ENCODE measurements around the gene HMGB1.

DNA sequence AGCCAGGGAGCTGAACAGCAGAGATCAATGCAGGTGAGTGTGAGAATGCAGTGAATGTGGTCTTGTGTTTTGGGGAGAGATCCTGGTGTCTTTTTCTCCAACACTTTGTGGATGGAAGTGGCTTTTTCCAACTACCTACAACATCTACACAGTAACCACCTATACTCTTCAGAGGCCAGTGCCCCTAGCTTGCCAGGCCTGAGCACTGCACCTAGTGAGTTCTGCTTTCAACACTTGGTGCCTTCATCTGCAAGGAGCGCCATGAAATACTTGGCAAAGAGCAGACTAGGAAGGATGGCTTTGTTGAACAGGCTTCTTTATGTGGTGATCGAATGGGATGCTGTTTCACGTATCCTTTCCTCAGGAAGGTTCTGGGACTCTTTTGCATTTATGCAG is 21.3 kb upstream of the HMGB1 start:
- TF ChIP-seq, protein P1, sequence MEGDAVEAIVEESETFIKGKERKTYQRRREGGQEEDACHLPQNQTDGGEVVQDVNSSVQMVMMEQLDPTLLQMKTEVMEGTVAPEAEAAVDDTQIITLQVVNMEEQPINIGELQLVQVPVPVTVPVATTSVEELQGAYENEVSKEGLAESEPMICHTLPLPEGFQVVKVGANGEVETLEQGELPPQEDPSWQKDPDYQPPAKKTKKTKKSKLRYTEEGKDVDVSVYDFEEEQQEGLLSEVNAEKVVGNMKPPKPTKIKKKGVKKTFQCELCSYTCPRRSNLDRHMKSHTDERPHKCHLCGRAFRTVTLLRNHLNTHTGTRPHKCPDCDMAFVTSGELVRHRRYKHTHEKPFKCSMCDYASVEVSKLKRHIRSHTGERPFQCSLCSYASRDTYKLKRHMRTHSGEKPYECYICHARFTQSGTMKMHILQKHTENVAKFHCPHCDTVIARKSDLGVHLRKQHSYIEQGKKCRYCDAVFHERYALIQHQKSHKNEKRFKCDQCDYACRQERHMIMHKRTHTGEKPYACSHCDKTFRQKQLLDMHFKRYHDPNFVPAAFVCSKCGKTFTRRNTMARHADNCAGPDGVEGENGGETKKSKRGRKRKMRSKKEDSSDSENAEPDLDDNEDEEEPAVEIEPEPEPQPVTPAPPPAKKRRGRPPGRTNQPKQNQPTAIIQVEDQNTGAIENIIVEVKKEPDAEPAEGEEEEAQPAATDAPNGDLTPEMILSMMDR (IDR thresholded peaks at IDR 0.05; ENCODE audit: extremely low read depth in 1 of 2, insufficient read depth in 1 of 2, low read depth in 1 of 2, low read length in 2 of 2), result no peak
- TF ChIP-seq POLR2A (IDR thresholded peaks at IDR 0.05; ENCODE audit: low read depth, low read length) (no peak), EZH2 (IDR thresholded peaks at IDR 0.05; ENCODE audit: borderline replicate concordance, low read depth, low read length, severe bottlenecking) (no peak), POLR2AphosphoS5 (IDR thresholded peaks at IDR 0.05; ENCODE audit: insufficient read depth, low read depth, low read length) (no peak), MYC (IDR thresholded peaks at IDR 0.05; ENCODE audit: low read depth, low read length) (no peak), JUN (IDR thresholded peaks at IDR 0.05; ENCODE audit: borderline replicate concordance, insufficient read depth, insufficient read length, low read depth) (no peak)
- TF ChIP-seq, protein P2, sequence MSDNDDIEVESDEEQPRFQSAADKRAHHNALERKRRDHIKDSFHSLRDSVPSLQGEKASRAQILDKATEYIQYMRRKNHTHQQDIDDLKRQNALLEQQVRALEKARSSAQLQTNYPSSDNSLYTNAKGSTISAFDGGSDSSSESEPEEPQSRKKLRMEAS (IDR thresholded peaks at IDR 0.05; ENCODE audit: insufficient read depth, insufficient read length), result no peak

Data from endothelial cell of umbilical vein (primary cell).